B cell (primary cell): Measurements from ENCODE around the gene SGTA. TPM values are rescaled to one million over a fixed set of nuclear protein-coding genes. Genes with fewer than 3 reads are reported as not detected.

Experiments used
- ATAC-seq: fragments of 200-7000 bp; cut with Tn5 transposase; one replicate; pipeline ENCODE4 v1.10.0; 2021; ENCODE audit warnings: low read depth, mild to moderate bottlenecking, moderate number of reproducible peaks, moderate library complexity
- CTCF ChIA-PET: fragments of 350-600 bp; sonication (Branson Sonifier 250); formaldehyde crosslinking; loops from one replicate; lab custom pipeline; 2021; ENCODE audit warnings: antibody characterized with exemption, inconsistent platforms; lab: Charles Lee
- POLR2A ChIA-PET: fragments of 350-600 bp; sonication (Branson Sonifier 250); formaldehyde crosslinking; loops from one replicate; lab custom pipeline; 2021; ENCODE audit warnings: antibody characterized with exemption; lab: Charles Lee
- DNase-seq: peaks from one replicate; pipeline ENCODE4 v3.0.0; 2013
- H2AFZ ChIP-seq: 2 replicates; pipeline ENCODE4 v1.6.1; 2012; ENCODE audit warnings: mild to moderate bottlenecking, low read depth, low read length; ENCODE audit not compliant: insufficient read depth, poor library complexity, severe bottlenecking
- H3K27ac ChIP-seq, 2 donors: 1 replicate in 1 of 2; 2 replicates in 1 of 2; pipeline ENCODE4 v1.5.1; 2012 to 2013; ENCODE audit warnings: low read length in 2 of 2, mild to moderate bottlenecking in 2 of 2, moderate library complexity in 1 of 2
- H3K27me3 ChIP-seq, 4 experiments: fragments of 200-600 bp in 1 of 4; sonication (generic) in 1 of 4; replicated peaks in 1 of 4; 1 replicate in 2 of 4; 2 replicates in 2 of 4; pipeline versions ENCODE4 v1.6.1 to v1.7.0; 2013 to 2016; ENCODE audit warnings: low read length in 3 of 4, mild to moderate bottlenecking in 2 of 4, mixed read lengths in 1 of 4, moderate library complexity in 1 of 4; ENCODE audit not compliant: insufficient read depth in 4 of 4, control insufficient read depth in 3 of 4; ENCODE audit errors: control extremely low read depth in 1 of 4
- H3K36me3 ChIP-seq, 2 experiments: replicated peaks in 1 of 2; 1 replicate in 1 of 2; 2 replicates in 1 of 2; pipeline versions ENCODE4 v1.6.1 to v1.7.1; 2013; ENCODE audit warnings: low read length in 1 of 2; ENCODE audit not compliant: insufficient read depth in 2 of 2, control insufficient read depth in 1 of 2; ENCODE audit errors: control extremely low read depth in 1 of 2, extremely low read depth in 1 of 2
- H3K4me1 ChIP-seq, 2 donors: fragments of 200-600 bp in 1 of 2; sonication (generic) in 1 of 2; 1 replicate in 1 of 2; 2 replicates in 1 of 2; pipeline versions ENCODE4 v1.5.1 to v1.6.1; 2013 to 2017; ENCODE audit warnings: low read length in 2 of 2; ENCODE audit not compliant: control insufficient read depth in 2 of 2, insufficient read depth in 2 of 2
- H3K4me2 ChIP-seq: replicated peaks from 2 replicates; pipeline ENCODE3; 2012; ENCODE audit warnings: mild to moderate bottlenecking, low read depth, low read length; ENCODE audit not compliant: poor library complexity, severe bottlenecking
- H3K4me3 ChIP-seq, 5 experiments: fragments of 200-600 bp in 1 of 5; sonication (generic) in 1 of 5; 1 replicate in 3 of 5; 2 replicates in 2 of 5; pipeline versions ENCODE4 v1.5.1 to v1.7.0; 2011 to 2016; ENCODE audit warnings: low read length in 4 of 5, mild to moderate bottlenecking in 4 of 5, low read depth in 2 of 5, control low read depth in 1 of 5, moderate library complexity in 1 of 5; ENCODE audit not compliant: insufficient read depth in 1 of 5; ENCODE audit errors: control extremely low read depth in 1 of 5, extremely low read depth in 1 of 5
- H3K79me2 ChIP-seq: fragments of 200-600 bp; sonication (generic); one replicate; pipeline ENCODE4 v1.6.0; 2016; ENCODE audit warnings: low read length; ENCODE audit not compliant: control insufficient read depth, insufficient read depth
- H3K9ac ChIP-seq: fragments of 200-600 bp; sonication (generic); 2 replicates; pipeline ENCODE4 v1.6.1; 2017; ENCODE audit warnings: mild to moderate bottlenecking, low read length, moderate library complexity
- H3K9me3 ChIP-seq, 3 donors: one replicate each; pipeline versions ENCODE4 v1.6.1 to v1.7.1; 2013; ENCODE audit warnings: low read length in 2 of 3; ENCODE audit not compliant: control insufficient read depth in 2 of 3, insufficient read depth in 1 of 3; ENCODE audit errors: control extremely low read depth in 1 of 3
- H4K20me1 ChIP-seq: 2 replicates; pipeline ENCODE4 v1.6.0; 2012; ENCODE audit warnings: mild to moderate bottlenecking, low read length; ENCODE audit not compliant: insufficient read depth, control insufficient read depth, poor library complexity, severe bottlenecking
- H3K27ac Mint-ChIP-seq: one replicate; pipeline ENCODE4 v1.8.0; 2021; ENCODE audit warnings: mixed read lengths
- H3K27me3 Mint-ChIP-seq: one replicate; pipeline ENCODE4 v1.8.0; 2021; ENCODE audit warnings: mixed read lengths
- H3K4me1 Mint-ChIP-seq: one replicate; pipeline ENCODE4 v1.8.0; 2021; ENCODE audit warnings: mixed read lengths
- H3K4me3 Mint-ChIP-seq: one replicate; pipeline ENCODE4 v1.8.0; 2021; ENCODE audit warnings: mixed read lengths
- H3K9me3 Mint-ChIP-seq: one replicate; pipeline ENCODE4 v1.8.0; 2022; ENCODE audit warnings: mixed read lengths; ENCODE audit not compliant: insufficient read depth
- CTCF ChIP-seq: fragments of 200-600 bp; IDR thresholded peaks from one replicate; pipeline ENCODE4 v1.8.0; 2022; ENCODE audit warnings: antibody characterized with exemption, mild to moderate bottlenecking
- EZH2 ChIP-seq: IDR thresholded peaks from 2 replicates; pipeline ENCODE4 v1.6.1; 2012; ENCODE audit warnings: borderline replicate concordance, low read depth, mild to moderate bottlenecking, moderate library complexity, low read length; ENCODE audit not compliant: insufficient read depth, poor library complexity, severe bottlenecking
- WGBS: methylation state at CpG from one replicate; pipeline ENCODE4 v1.1.5; 2013; ENCODE audit warnings: missing lambda C conversion rate; ENCODE audit not compliant: insufficient coverage; 5-methylcytosine and 5-hydroxymethylcytosine counted together
- intact Hi-C: fragments of 100-400 bp; cut with micrococcal nuclease; formaldehyde crosslinking; loops from one replicate; pipeline ENCODE4 v1.10.0; 2022
- polyA plus RNA-seq: library from polyadenylated mRNA; depleted of rRNA; stranded (reverse); fragments of >200 nt; gene quantifications from 2 replicates; pipeline ENCODE4 v1.2.3, GENCODE V29; 2012
- total RNA-seq, 2 donors: library from RNA; stranded (reverse); fragments of 120-200 nt in 1 of 2; gene quantifications; 1 replicate in 1 of 2; 2 replicates in 1 of 2; pipeline versions ENCODE4 v1.2.3 to v1.2.4, GENCODE V29; 2013 to 2022

SGTA gene
- total and polyA plus RNA-seq, 2 donors (not counting 1 experiment from before 2014, with no cell fraction given): 36.6 to 42.0 TPM

- CTCF ChIA-PET: interaction anchor here (1.0 kb wide), 1 partner anchor 74 kb away, joined by 4 read pairs; no protein-coding TSS in a partner anchor
Measured at GRCh38 chr19:2721570-2722540, 61.2 kb downstream of the SGTA start.

More at GRCh38 chr19:2721570-2722540, 61.2 kb downstream of the SGTA start:
- Histone ChIP-seq H3K36me3 (no peaks in the 10 kb centered on the region), H3K27ac (no peak overlapping the region), H4K20me1 (peaks cover 8% of the 10 kb centered on the region), H2AFZ (peak overlapping the region; percentile 54), H3K9ac (peak overlapping the region; percentile 64), H3K4me2 (peak overlapping the region; percentile 96), H3K27me3 (peaks cover 0 to 17% (median 8%) of the 10 kb centered on the region in 4 experiments), H3K4me3 (peak overlapping the region in 4 of 5 experiments; percentile 32 to 63 (median 56)), H3K79me2 (peaks cover 6% of the 10 kb centered on the region), H3K9me3 (peaks cover 0 to 5% (median 0%) of the 10 kb centered on the region in 3 donors), H3K4me1 (peaks cover 40 to 49% of the 10 kb centered on the region in 2 donors)
- intact Hi-C loops: no loop called here
- peaks cover 29% of the 10 kb centered on the region for H3K4me1 Mint-ChIP-seq
- TF ChIP-seq CTCF (no peak), EZH2 (no peak)
- H3K9me3 Mint-ChIP-seq: no peaks in the 10 kb centered on the region
- peak overlapping the region; percentile 72 for H3K27ac Mint-ChIP-seq
- ATAC-seq (no peak), DNase-seq (peak; percentile 43)
- POLR2A ChIA-PET: interaction anchor here (0.5 to 1.5 kb wide), 3 partner anchors 23 to 403 kb away, joined by 4 to 7 read pairs (median 5); no protein-coding TSS in a partner anchor
- WGBS: 34% methylated on average over 38 of the region's 39 CpGs
- H3K27me3 Mint-ChIP-seq: peaks cover 4% of the 10 kb centered on the region
- peak overlapping the region; percentile 84 for H3K4me3 Mint-ChIP-seq
